ENCODE measurements around the gene GRM2. TPM values are rescaled to one million over a fixed set of nuclear protein-coding genes. Genes with fewer than 3 reads are reported as not detected.
A peak's percentile ranks its signal among the peaks of the same experiment; 100 is the strongest.

Gene GRM2
- total and polyA plus RNA-seq, 2 experiments from 2014 or later: 1.1 TPM; not detected in 1

GRCh38 chr3:51683566-51683965 is 23.3 kb upstream of the GRM2 start:
- in situ Hi-C loops (cut with MboI): no loop called here
- H3K27ac ChIP-seq: no peak overlapping the region
- 92 to 96% methylated on average over 2 of the region's 2 CpGs for WGBS, 2 experiments (ENCODE audit: low coverage in 1 of 2, low lambda C conversion rate in 2 of 2, missing lambda C conversion rate in 2 of 2)

GRCh38 chr3:51684971-51685751 is 21.7 kb upstream of the GRM2 start:
- Histone ChIP-seq H4K20me1 (ENCODE audit: insufficient read depth) (no peaks in the 10 kb centered on the region), H3K27ac (no peak overlapping the region), H3K4me3 (no peak overlapping the region), H3K4me1 (ENCODE audit: insufficient read depth) (peaks cover 23% of the 10 kb centered on the region), H3K4me2 (ENCODE audit: unreplicated experiment) (no peak overlapping the region), H2AFZ (no peak overlapping the region), H3K36me3 (ENCODE audit: low read depth) (no peaks in the 10 kb centered on the region), H3K9me3 (ENCODE audit: low read depth) (no peaks in the 10 kb centered on the region), H3F3A (ENCODE audit: insufficient read depth) (no peaks in the 10 kb centered on the region), H3K79me2 (ENCODE audit: insufficient read depth) (peaks cover 18% of the 10 kb centered on the region), H3K9ac (no peak overlapping the region), H3K27me3 (replicated peaks; ENCODE audit: insufficient read depth) (no peaks in the 10 kb centered on the region), H3K9me2 (ENCODE audit: insufficient read depth) (no peaks in the 10 kb centered on the region)
- TF ChIP-seq EZH2 (IDR thresholded peaks at IDR 0.05; ENCODE audit: insufficient read depth, poor library complexity, severe bottlenecking): no peak
- no peak for TF ChIP-seq EZH2phosphoT487 (IDR thresholded peaks at IDR 0.05; ENCODE audit: insufficient read depth, low read depth)
- DNase-seq: no peak
- 70 to 78% methylated on average over 7 of the region's 7 CpGs for WGBS, 2 experiments (ENCODE audit: low coverage in 1 of 2, low lambda C conversion rate in 2 of 2, missing lambda C conversion rate in 2 of 2)
- in situ Hi-C loops (cut with MboI): no loop called here

More at GRCh38 chr3:51683566-51683965, 23.3 kb upstream of the GRM2 start:
- no peaks in the 10 kb centered on the region for H3K9me3 ChIP-seq (ENCODE audit: low read depth)
- peaks cover 34% of the 10 kb centered on the region for H3K79me2 ChIP-seq (ENCODE audit: insufficient read depth)
- no peak for DNase-seq
- H3K9me2 ChIP-seq (ENCODE audit: insufficient read depth): no peaks in the 10 kb centered on the region
- no peaks in the 10 kb centered on the region for H3F3A ChIP-seq (ENCODE audit: insufficient read depth)
- peaks cover 23% of the 10 kb centered on the region for H3K4me1 ChIP-seq (ENCODE audit: insufficient read depth)
- H4K20me1 ChIP-seq (ENCODE audit: insufficient read depth): no peaks in the 10 kb centered on the region
- no peak overlapping the region for H3K4me3 ChIP-seq
- H2AFZ ChIP-seq: no peak overlapping the region
- no peak overlapping the region for H3K4me2 ChIP-seq (ENCODE audit: unreplicated experiment)
- no peaks in the 10 kb centered on the region for H3K36me3 ChIP-seq (ENCODE audit: low read depth)
- no peak overlapping the region for H3K9ac ChIP-seq
- TF ChIP-seq EZH2phosphoT487 (IDR thresholded peaks at IDR 0.05; ENCODE audit: insufficient read depth, low read depth) (no peak), EZH2 (IDR thresholded peaks at IDR 0.05; ENCODE audit: insufficient read depth, poor library complexity, severe bottlenecking) (no peak)
- no peaks in the 10 kb centered on the region for H3K27me3 ChIP-seq (replicated peaks; ENCODE audit: insufficient read depth)

- Histone ChIP-seq H3K9me3 (ENCODE audit: low read depth) (no peaks in the 10 kb centered on the region), H2AFZ (no peak overlapping the region), H3F3A (ENCODE audit: insufficient read depth) (no peaks in the 10 kb centered on the region), H3K9ac (no peak overlapping the region), H4K20me1 (ENCODE audit: insufficient read depth) (no peaks in the 10 kb centered on the region), H3K4me3 (no peak overlapping the region), H3K27me3 (replicated peaks; ENCODE audit: insufficient read depth) (no peaks in the 10 kb centered on the region), H3K4me2 (ENCODE audit: unreplicated experiment) (no peak overlapping the region), H3K79me2 (ENCODE audit: insufficient read depth) (peaks cover 17% of the 10 kb centered on the region), H3K27ac (no peak overlapping the region), H3K9me2 (ENCODE audit: insufficient read depth) (no peaks in the 10 kb centered on the region), H3K4me1 (ENCODE audit: insufficient read depth) (peaks cover 22% of the 10 kb centered on the region), H3K36me3 (ENCODE audit: low read depth) (no peaks in the 10 kb centered on the region)
- TF ChIP-seq EZH2phosphoT487 (IDR thresholded peaks at IDR 0.05; ENCODE audit: insufficient read depth, low read depth): no peak
- no peak for TF ChIP-seq EZH2 (IDR thresholded peaks at IDR 0.05; ENCODE audit: insufficient read depth, poor library complexity, severe bottlenecking)
- DNase-seq: no peak
- in situ Hi-C loops (cut with MboI): no loop called here
- WGBS, 2 experiments (ENCODE audit: low coverage in 1 of 2, low lambda C conversion rate in 2 of 2, missing lambda C conversion rate in 2 of 2): 84 to 86% methylated on average over 4 of the region's 4 CpGs
Measured at GRCh38 chr3:51686056-51686455, 20.8 kb upstream of the GRM2 start.

- peak; percentile 59 for DNase-seq
- H3K4me1 ChIP-seq (ENCODE audit: insufficient read depth): peaks cover 16% of the 10 kb centered on the region
- no peaks in the 10 kb centered on the region for H3K9me2 ChIP-seq (ENCODE audit: insufficient read depth)
- H3K27ac ChIP-seq: no peak overlapping the region; the same call in 1 of the 2 replicates
- H3K9ac ChIP-seq: no peak overlapping the region
- no peaks in the 10 kb centered on the region for H4K20me1 ChIP-seq (ENCODE audit: insufficient read depth)
- H3K36me3 ChIP-seq (ENCODE audit: low read depth): no peaks in the 10 kb centered on the region
- H3F3A ChIP-seq (ENCODE audit: insufficient read depth): no peaks in the 10 kb centered on the region
- TF ChIP-seq EZH2phosphoT487 (IDR thresholded peaks at IDR 0.05; ENCODE audit: insufficient read depth, low read depth) (no peak), EZH2 (IDR thresholded peaks at IDR 0.05; ENCODE audit: insufficient read depth, poor library complexity, severe bottlenecking) (no peak)
- H3K4me3 ChIP-seq: no peak overlapping the region
- no peaks in the 10 kb centered on the region for H3K9me3 ChIP-seq (ENCODE audit: low read depth)
- in situ Hi-C loops (cut with MboI): no loop called here
- H3K27me3 ChIP-seq (replicated peaks; ENCODE audit: insufficient read depth): no peaks in the 10 kb centered on the region
- no peak overlapping the region for H2AFZ ChIP-seq
- 74% methylated on average over 9 to 10 of the region's 10 CpGs for WGBS, 2 experiments (ENCODE audit: low coverage in 1 of 2, low lambda C conversion rate in 2 of 2, missing lambda C conversion rate in 2 of 2)
- no peak overlapping the region for H3K4me2 ChIP-seq (ENCODE audit: unreplicated experiment)
- H3K79me2 ChIP-seq (ENCODE audit: insufficient read depth): peaks cover 17% of the 10 kb centered on the region
Measured at GRCh38 chr3:51686512-51687215, 20.2 kb upstream of the GRM2 start.

Data from GM23248 (cell line).